Prostate gland (tissue), 2 donors: ENCODE results near the gene E2F4.

Experiments used
- POLR2AphosphoS5 ChIP-seq: sonication (generic); formaldehyde crosslinking; IDR thresholded peaks from one replicate; pipeline ENCODE4 v1.6.1; 2017; ENCODE audit warnings: antibody characterized with exemption
- TF ChIP-seq, protein P1 (sequence below), 4 experiments: fragments of 200-600 bp in 2 of 4; fragments of 450-650 bp in 2 of 4; sonication (generic) in 2 of 4; IDR thresholded peaks; 1 replicate in 3 of 4; 2 replicates in 1 of 4; pipeline ENCODE4 v1.5.1; 2016 to 2019; ENCODE audit warnings: antibody characterized with exemption in 4 of 4, mild to moderate bottlenecking in 2 of 4, moderate library complexity in 2 of 4

DNA sequence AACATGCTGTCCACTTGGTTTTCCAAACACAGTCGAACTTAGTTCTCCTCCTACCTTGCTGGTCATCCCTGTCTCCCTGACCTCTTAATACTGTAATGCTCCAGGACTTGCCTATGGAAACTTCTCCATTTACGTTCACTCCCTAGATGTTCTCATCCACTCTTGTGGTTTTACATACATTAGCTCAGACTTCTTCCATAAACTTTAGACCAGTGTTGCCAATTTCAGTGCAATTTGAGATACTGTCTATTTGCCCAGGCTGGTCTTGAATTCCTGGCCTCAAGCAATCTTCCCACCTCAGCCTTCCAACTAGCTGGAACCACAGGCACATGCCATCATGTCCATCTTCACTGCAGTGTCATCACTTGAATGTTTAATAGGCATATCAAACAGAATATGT is 9.7 kb upstream of the E2F4 start:
- TF ChIP-seq, protein P1, sequence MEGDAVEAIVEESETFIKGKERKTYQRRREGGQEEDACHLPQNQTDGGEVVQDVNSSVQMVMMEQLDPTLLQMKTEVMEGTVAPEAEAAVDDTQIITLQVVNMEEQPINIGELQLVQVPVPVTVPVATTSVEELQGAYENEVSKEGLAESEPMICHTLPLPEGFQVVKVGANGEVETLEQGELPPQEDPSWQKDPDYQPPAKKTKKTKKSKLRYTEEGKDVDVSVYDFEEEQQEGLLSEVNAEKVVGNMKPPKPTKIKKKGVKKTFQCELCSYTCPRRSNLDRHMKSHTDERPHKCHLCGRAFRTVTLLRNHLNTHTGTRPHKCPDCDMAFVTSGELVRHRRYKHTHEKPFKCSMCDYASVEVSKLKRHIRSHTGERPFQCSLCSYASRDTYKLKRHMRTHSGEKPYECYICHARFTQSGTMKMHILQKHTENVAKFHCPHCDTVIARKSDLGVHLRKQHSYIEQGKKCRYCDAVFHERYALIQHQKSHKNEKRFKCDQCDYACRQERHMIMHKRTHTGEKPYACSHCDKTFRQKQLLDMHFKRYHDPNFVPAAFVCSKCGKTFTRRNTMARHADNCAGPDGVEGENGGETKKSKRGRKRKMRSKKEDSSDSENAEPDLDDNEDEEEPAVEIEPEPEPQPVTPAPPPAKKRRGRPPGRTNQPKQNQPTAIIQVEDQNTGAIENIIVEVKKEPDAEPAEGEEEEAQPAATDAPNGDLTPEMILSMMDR (IDR thresholded peaks at IDR 0.05), result no peak
- no peak for TF ChIP-seq POLR2AphosphoS5
